Measurements from ENCODE around the gene GFRA1. TPM values are rescaled to one million over a fixed set of nuclear protein-coding genes. Genes with fewer than 3 reads are reported as not detected.
A peak's percentile ranks its signal among the peaks of the same experiment; 100 is the strongest.

The GFRA1 gene
- total and polyA plus RNA-seq, 2 experiments from 2014 or later = 0.48 to 2.9 TPM

DNA sequence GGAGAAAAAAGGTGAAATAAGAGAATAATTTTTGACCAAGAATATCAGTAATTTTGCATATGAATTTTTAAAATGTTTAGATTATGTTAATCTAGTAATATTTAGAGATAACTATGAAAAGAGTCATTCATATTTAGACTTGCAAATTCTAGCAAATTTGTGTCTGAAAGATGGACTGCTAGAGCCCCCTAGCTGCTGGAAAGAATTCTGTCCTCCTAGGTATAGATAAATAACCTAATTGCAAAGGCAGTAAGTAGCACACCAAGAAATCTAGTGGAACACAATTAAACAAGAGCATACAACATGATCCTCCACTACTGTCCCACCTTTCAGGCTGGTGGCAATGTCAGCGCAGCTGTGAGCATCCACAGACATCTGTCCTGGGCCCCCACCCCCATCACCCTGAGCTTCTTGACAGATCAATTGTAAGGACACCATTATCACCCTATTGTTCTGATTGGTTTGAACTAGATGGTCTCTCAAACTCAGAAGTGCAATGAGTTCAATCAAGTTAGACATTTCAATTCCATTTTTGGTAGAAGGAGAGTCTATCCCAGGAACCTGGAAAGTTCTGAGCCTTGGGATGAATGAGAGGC, 15.0 kb upstream of the GFRA1 start:
- Histone ChIP-seq H3K4me1 (ENCODE audit: insufficient read depth) (no peaks in the 10 kb centered on the region), H3K4me2 (no peak overlapping the region), H3K79me2 (no peaks in the 10 kb centered on the region), H3K9me3 (ENCODE audit: low read depth) (no peaks in the 10 kb centered on the region), H3K36me3 (replicated peaks; ENCODE audit: insufficient read depth, low read depth) (no peaks in the 10 kb centered on the region), H3K27me3 (peaks cover 5% of the 10 kb centered on the region), H3K4me3 (no peak overlapping the region), H4K20me1 (ENCODE audit: insufficient read depth, poor library complexity, severe bottlenecking) (no peaks in the 10 kb centered on the region), H2AFZ (no peak overlapping the region), H3K27ac (no peak overlapping the region), H3K9me2 (replicated peaks; ENCODE audit: insufficient read depth) (no peaks in the 10 kb centered on the region)
- WGBS (ENCODE audit: low lambda C conversion rate, missing lambda C conversion rate) = 29% methylated on average over 1 of the region's 1 CpG
- TF ChIP-seq CTCF (IDR thresholded peaks at IDR 0.05; ENCODE audit: poor library complexity) = peak; percentile 87
- no peak for TF ChIP-seq EZH2phosphoT487 (IDR thresholded peaks at IDR 0.05; ENCODE audit: low read depth, severe bottlenecking, unreplicated experiment)
- TF ChIP-seq EZH2 (IDR thresholded peaks at IDR 0.05; ENCODE audit: borderline replicate concordance) = no peak
- DNase-seq (ENCODE audit: low spot score) = peak; percentile 64

GRCh38 chr10:116286626-116287200, 13.7 kb upstream of the GFRA1 start:
- Histone ChIP-seq H3K4me3 (no peak overlapping the region), H3K4me1 (ENCODE audit: insufficient read depth) (no peaks in the 10 kb centered on the region), H4K20me1 (ENCODE audit: insufficient read depth, poor library complexity, severe bottlenecking) (no peaks in the 10 kb centered on the region), H3K9me3 (ENCODE audit: low read depth) (no peaks in the 10 kb centered on the region), H3K27ac (no peak overlapping the region), H3K79me2 (no peaks in the 10 kb centered on the region), H3K9me2 (replicated peaks; ENCODE audit: insufficient read depth) (no peaks in the 10 kb centered on the region), H3K4me2 (no peak overlapping the region), H3K27me3 (peaks cover 6% of the 10 kb centered on the region), H2AFZ (no peak overlapping the region), H3K36me3 (replicated peaks; ENCODE audit: insufficient read depth, low read depth) (no peaks in the 10 kb centered on the region)
- TF ChIP-seq CTCF (IDR thresholded peaks at IDR 0.05; ENCODE audit: poor library complexity) = no peak
- no peak for TF ChIP-seq EZH2 (IDR thresholded peaks at IDR 0.05; ENCODE audit: borderline replicate concordance)
- no peak for TF ChIP-seq EZH2phosphoT487 (IDR thresholded peaks at IDR 0.05; ENCODE audit: low read depth, severe bottlenecking, unreplicated experiment)
- WGBS (ENCODE audit: low lambda C conversion rate, missing lambda C conversion rate) = 72% methylated on average over 9 of the region's 9 CpGs
- DNase-seq (ENCODE audit: low spot score) = no peak

DNA sequence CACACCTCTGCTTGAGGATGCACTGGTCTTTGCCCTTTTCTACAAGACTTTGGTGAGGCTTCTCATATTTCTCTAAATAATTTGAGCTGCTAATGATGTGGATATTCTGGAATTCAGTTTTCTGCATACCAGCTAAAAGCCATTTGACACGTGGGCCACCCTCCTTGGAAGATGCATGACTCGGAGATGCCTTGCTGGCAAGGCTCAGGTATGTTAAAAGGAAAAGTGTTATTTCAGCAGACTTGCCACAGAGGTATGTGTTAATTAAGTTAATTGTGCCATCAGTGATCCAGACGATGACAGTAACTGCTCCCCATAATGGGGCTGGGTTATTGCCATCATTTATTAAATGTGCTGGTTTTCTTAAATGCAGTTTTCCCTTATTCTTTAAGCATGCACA, 8.8 kb upstream of the GFRA1 start:
- Histone ChIP-seq H3K4me3 (no peak overlapping the region), H3K4me1 (ENCODE audit: insufficient read depth) (no peaks in the 10 kb centered on the region), H3K27ac (no peak overlapping the region), H4K20me1 (ENCODE audit: insufficient read depth, poor library complexity, severe bottlenecking) (no peaks in the 10 kb centered on the region), H2AFZ (no peak overlapping the region), H3K27me3 (peaks cover 13% of the 10 kb centered on the region), H3K79me2 (no peaks in the 10 kb centered on the region), H3K4me2 (no peak overlapping the region), H3K36me3 (replicated peaks; ENCODE audit: insufficient read depth, low read depth) (no peaks in the 10 kb centered on the region), H3K9me2 (replicated peaks; ENCODE audit: insufficient read depth) (no peaks in the 10 kb centered on the region), H3K9me3 (ENCODE audit: low read depth) (no peaks in the 10 kb centered on the region)
- DNase-seq (ENCODE audit: low spot score) = no peak
- TF ChIP-seq EZH2phosphoT487 (IDR thresholded peaks at IDR 0.05; ENCODE audit: low read depth, severe bottlenecking, unreplicated experiment) = no peak
- no peak for TF ChIP-seq CTCF (IDR thresholded peaks at IDR 0.05; ENCODE audit: poor library complexity)
- TF ChIP-seq EZH2 (IDR thresholded peaks at IDR 0.05; ENCODE audit: borderline replicate concordance) = no peak
- WGBS (ENCODE audit: low lambda C conversion rate, missing lambda C conversion rate) = 66% methylated on average over 3 of the region's 3 CpGs

Data from hepatocyte (in vitro differentiated cells).